PC-9 (cell line): ENCODE measurements around the gene GPR152. TPM values are rescaled to one million over a fixed set of nuclear protein-coding genes. Genes with fewer than 3 reads are reported as not detected.

Experiments used
- BruUV-seq: library from RNA; stranded (reverse); fragments of 400-500 nt; replicated peaks from 2 replicates; lab custom pipeline; 2021; lab: Mats Ljungman, UMichigan
- CTCF ChIA-PET: fragments of 300-600 bp; sonication (Branson Sonifier 250); formaldehyde crosslinking; loops from one replicate; lab custom pipeline; 2022; ENCODE audit warnings: antibody characterized with exemption; lab: Charles Lee
- POLR2A ChIA-PET: fragments of 300-600 bp; sonication (Branson Sonifier 250); formaldehyde crosslinking; loops from one replicate; lab custom pipeline; 2022; ENCODE audit warnings: antibody characterized with exemption; ENCODE audit not compliant: unreplicated experiment; lab: Charles Lee
- DNase-seq, 2 experiments: peaks; one replicate each; pipeline versions ENCODE4 v3.0.0 to v3.0.0-alpha.2; 2015 to 2022; ENCODE audit warnings: mixed read lengths in 1 of 2
- H2AFZ ChIP-seq: fragments of 200-600 bp; sonication (generic); 2 replicates; pipeline ENCODE4 v1.8.1; 2017; ENCODE audit warnings: antibody characterized with exemption
- H3F3A ChIP-seq: fragments of 200-600 bp; sonication (generic); 2 replicates; pipeline ENCODE4 v1.8.1; 2017; ENCODE audit warnings: antibody characterized with exemption, mild to moderate bottlenecking, low read depth; ENCODE audit not compliant: insufficient read depth
- H3K27ac ChIP-seq: fragments of 200-600 bp; sonication (generic); 2 replicates; pipeline ENCODE4 v1.6.1; 2016; ENCODE audit warnings: mixed run types
- H3K27me3 ChIP-seq: fragments of 200-600 bp; sonication (generic); 2 replicates; pipeline ENCODE4 v1.6.1; 2016; ENCODE audit warnings: low read depth, mixed run types; ENCODE audit not compliant: insufficient read depth
- H3K36me3 ChIP-seq: fragments of 200-600 bp; sonication (generic); 2 replicates; pipeline ENCODE4 v1.6.1; 2016; ENCODE audit warnings: low read depth, mixed run types
- H3K4me1 ChIP-seq: fragments of 200-600 bp; sonication (generic); replicated peaks from 2 replicates; pipeline ENCODE4 v1.6.1; 2016; ENCODE audit warnings: mixed run types; ENCODE audit not compliant: insufficient read depth
- H3K4me2 ChIP-seq: fragments of 200-600 bp; sonication (generic); 2 replicates; pipeline ENCODE4 v1.6.1; 2017; ENCODE audit warnings: mixed run types
- H3K4me3 ChIP-seq: fragments of 200-600 bp; sonication (generic); 2 replicates; pipeline ENCODE4 v1.6.1; 2016; ENCODE audit warnings: mixed run types
- H3K79me2 ChIP-seq: fragments of 200-600 bp; sonication (generic); 2 replicates; pipeline ENCODE4 v1.6.1; 2017; ENCODE audit warnings: low read depth, mixed run types
- H3K9me2 ChIP-seq: fragments of 200-600 bp; sonication (generic); 2 replicates; pipeline ENCODE4 v1.8.1; 2017; ENCODE audit warnings: mild to moderate bottlenecking; ENCODE audit not compliant: insufficient read depth
- H3K9me3 ChIP-seq: fragments of 200-600 bp; sonication (generic); 2 replicates; pipeline ENCODE4 v1.8.1; 2016; ENCODE audit warnings: low read depth; ENCODE audit not compliant: insufficient read depth
- H4K20me1 ChIP-seq: fragments of 200-600 bp; sonication (generic); 2 replicates; pipeline ENCODE4 v1.8.1; 2017; ENCODE audit not compliant: insufficient read depth
- CTCF ChIP-seq: fragments of 200-600 bp; sonication (generic); conservative IDR thresholded peaks from 2 replicates; pipeline ENCODE4 v1.6.1; 2017; ENCODE audit warnings: mixed run types, antibody characterized with exemption, mild to moderate bottlenecking, moderate library complexity
- EZH2 ChIP-seq: fragments of 200-600 bp; sonication (generic); IDR thresholded peaks from 2 replicates; pipeline ENCODE4 v1.8.0; 2017; ENCODE audit warnings: antibody characterized with exemption, low read depth
- intact Hi-C: fragments of 100-400 bp; cut with micrococcal nuclease; formaldehyde crosslinking; loops from one replicate; pipeline ENCODE4 v1.10.0; 2022; ENCODE audit not compliant: unreplicated experiment
- total RNA-seq: library from RNA; stranded (reverse); gene quantifications from 2 replicates; pipeline ENCODE4 v1.2.3, GENCODE V29; 2021

GPR152 gene
- total RNA-seq, 1 experiment from 2014 or later: not detected

GRCh38 chr11:67445515-67445914 lies 7.0 kb downstream of the GPR152 start:
- CTCF ChIA-PET: no interaction called here
- intact Hi-C loops: no loop called here

GRCh38 chr11:67442504-67443404 lies 9.8 kb downstream of the GPR152 start:
- POLR2A ChIA-PET: interaction anchor here (0.6 to 0.7 kb wide), 3 partner anchors 297 to 381 kb away, joined by 4 to 11 read pairs (median 9); no protein-coding TSS in a partner anchor
- H3K4me3 ChIP-seq: peak overlapping the region; percentile 70
- no peaks in the 10 kb centered on the region for H3K9me2 ChIP-seq
- H3K4me1 ChIP-seq: peaks cover 13% of the 10 kb centered on the region
- peak overlapping the region; percentile 87 for H3K4me2 ChIP-seq
- 0 out of 2 replicates have a peak, but pooled peaks cover 6% of the 10 kb centered on the region for H4K20me1 ChIP-seq
- no peaks in the 10 kb centered on the region for H3K27me3 ChIP-seq
- peaks cover 37% of the 10 kb centered on the region for H3F3A ChIP-seq
- CTCF ChIA-PET: interaction anchor here (0.6 kb wide), 1 partner anchor 17 kb away, joined by 3 read pairs; no protein-coding TSS in a partner anchor
- H3K27ac ChIP-seq: peak overlapping the region; percentile 35; the same call in 1 of the 2 replicates
- H3K9me3 ChIP-seq: no peaks in the 10 kb centered on the region
- DNase-seq: no peak
- BruUV-seq: no TSS peak
- TF ChIP-seq EZH2 (no peak), CTCF (no peak)
- no peak overlapping the region for H2AFZ ChIP-seq
- H3K79me2 ChIP-seq: peaks cover 20% of the 10 kb centered on the region
- intact Hi-C loops: loop anchor here (1.0 to 5.0 kb wide), 3 partner anchors 22 to 65 kb away; partner anchors contain the start of genes CDK2AP2, PITPNM1 and TMEM134
- H3K36me3 ChIP-seq: no peaks in the 10 kb centered on the region; the same call in none of the 2 replicates

More at GRCh38 chr11:67445515-67445914, 7.0 kb downstream of the GPR152 start:
- no peak overlapping the region for H2AFZ ChIP-seq
- no peak overlapping the region for H3K27ac ChIP-seq
- H3K9me2 ChIP-seq: no peaks in the 10 kb centered on the region
- no peak overlapping the region for H3K4me2 ChIP-seq
- POLR2A ChIA-PET: no interaction called here
- peaks cover 20% of the 10 kb centered on the region for H3K79me2 ChIP-seq
- no peak overlapping the region for H3K4me3 ChIP-seq
- H3K9me3 ChIP-seq: no peaks in the 10 kb centered on the region
- no peaks in the 10 kb centered on the region for H3K27me3 ChIP-seq
- no peaks in the 10 kb centered on the region; the same call in 1 of the 2 replicates for H3K36me3 ChIP-seq
- H4K20me1 ChIP-seq: no peaks in the 10 kb centered on the region
- H3K4me1 ChIP-seq: peaks cover 13% of the 10 kb centered on the region
- no peak for DNase-seq
- no TSS peak for BruUV-seq
- TF ChIP-seq CTCF (no peak), EZH2 (no peak)
- H3F3A ChIP-seq: peaks cover 22% of the 10 kb centered on the region; the same call in 1 of the 2 replicates

GRCh38 chr11:67441731-67442351 lies 10.7 kb downstream of the GPR152 start:
- Histone ChIP-seq H3K9me2 (no peaks in the 10 kb centered on the region), H3K36me3 (no peaks in the 10 kb centered on the region; the same call in none of the 2 replicates), H3K27me3 (no peaks in the 10 kb centered on the region), H3K79me2 (peaks cover 20% of the 10 kb centered on the region), H3K9me3 (no peaks in the 10 kb centered on the region), H3K4me2 (peak overlapping the region; percentile 87), H2AFZ (no peak overlapping the region), H4K20me1 (0 out of 2 replicates have a peak, but pooled peaks cover 6% of the 10 kb centered on the region), H3F3A (peaks cover 37% of the 10 kb centered on the region), H3K27ac (no peak overlapping the region), H3K4me1 (peaks cover 13% of the 10 kb centered on the region), H3K4me3 (peak overlapping the region; percentile 70; the same call in 1 of the 2 replicates)
- BruUV-seq: no TSS peak
- TF ChIP-seq EZH2 (no peak), CTCF (no peak)
- intact Hi-C loops: loop anchor here (2.0 to 5.0 kb wide), 2 partner anchors 27 to 65 kb away; partner anchors contain the start of genes CDK2AP2, PITPNM1 and TMEM134
- ChIA-PET CTCF (no interaction called here), POLR2A (interaction anchor here (0.6 to 0.7 kb wide), 2 partner anchors 90 to 388 kb away, joined by 6 to 14 read pairs; no protein-coding TSS in a partner anchor)
- no peak for DNase-seq
